ENCODE results near the gene RBL2. TPM values are rescaled to one million over a fixed set of nuclear protein-coding genes. Genes with fewer than 3 reads are reported as not detected.

Gene RBL2
- total and polyA plus RNA-seq, 2 of the 13 experiments (the other 11 are each of a cell fraction or from before 2014, with no cell fraction given), result 41.2 to 60.9 TPM

GRCh38 chr16:53502331-53503269 lies 68.3 kb downstream of the RBL2 start, which contains the start of gene AKTIP (continued):
- no peak for TF ChIP-seq ZNF674 (CRISPR knock-in tag; IDR thresholded peaks at IDR 0.05; ENCODE audit: low read depth)
- peak; percentile 44 for TF ChIP-seq RAD21 (CRISPR knock-in tag; IDR thresholded peaks at IDR 0.05)
- no peak; a peak in 1 of 4 replicates for TF ChIP-seq NR2F1 (CRISPR knock-in tag; IDR thresholded peaks at IDR 0.05)
- TF ChIP-seq ZNF563 (CRISPR knock-in tag; IDR thresholded peaks at IDR 0.05), result peak; percentile 92
- no peak for TF ChIP-seq ZNF619 (CRISPR knock-in tag; IDR thresholded peaks at IDR 0.05)
- no peak for TF ChIP-seq DZIP1 (CRISPR knock-in tag; IDR thresholded peaks at IDR 0.05)
- TF ChIP-seq ZNF878 (CRISPR knock-in tag; IDR thresholded peaks at IDR 0.05), result no peak
- TF ChIP-seq ZFP1 (CRISPR knock-in tag; IDR thresholded peaks at IDR 0.05), result no peak
- peak; percentile 40; the same call in 1 of the 2 replicates for TF ChIP-seq NR1H2 (CRISPR knock-in tag; IDR thresholded peaks at IDR 0.05; ENCODE audit: borderline replicate concordance, low read depth)
- TF ChIP-seq SRY (CRISPR knock-in tag; IDR thresholded peaks at IDR 0.05), result no peak
- TF ChIP-seq ZNF34 (CRISPR knock-in tag; IDR thresholded peaks at IDR 0.05; ENCODE audit: borderline replicate concordance), result no peak; the same call in 1 of the 2 replicates
- no peak for TF ChIP-seq ZNF24 (IDR thresholded peaks at IDR 0.05)
- no peak for TF ChIP-seq RBAK (CRISPR knock-in tag; IDR thresholded peaks at IDR 0.05)
- TF ChIP-seq HNRNPK (IDR thresholded peaks at IDR 0.05; ENCODE audit: low read depth, low read length, poor library complexity, severe bottlenecking), result peak; percentile 84
- TF ChIP-seq ZKSCAN1 (IDR thresholded peaks at IDR 0.05; ENCODE audit: low read length), result no peak
- TF ChIP-seq IRF9 (CRISPR knock-in tag; IDR thresholded peaks at IDR 0.05; ENCODE audit: borderline replicate concordance), result peak; percentile 54
- no peak for TF ChIP-seq ZNF781 (CRISPR knock-in tag; IDR thresholded peaks at IDR 0.05; ENCODE audit: borderline replicate concordance, not compliant biosample characterization)
- TF ChIP-seq ZNF792 (CRISPR knock-in tag; IDR thresholded peaks at IDR 0.05), result no peak
- TF ChIP-seq ASH2L (IDR thresholded peaks at IDR 0.05; ENCODE audit: insufficient read length, low read depth, low read length), result no peak
- no peak for TF ChIP-seq ZBTB3 (CRISPR knock-in tag; IDR thresholded peaks at IDR 0.05; ENCODE audit: borderline replicate concordance, low read depth)
- TF ChIP-seq SYNCRIP (IDR thresholded peaks at IDR 0.05; ENCODE audit: insufficient read depth, low read depth, low read length), result no peak
- TF ChIP-seq SMAD9 (CRISPR knock-in tag; IDR thresholded peaks at IDR 0.05), result no peak
- no peak; the same call in 1 of the 2 replicates for TF ChIP-seq ZNF451 (CRISPR knock-in tag; IDR thresholded peaks at IDR 0.05)
- 0 out of 2 replicates have a peak, but pooled peaks have one; percentile 49 for TF ChIP-seq ZFYVE20 (CRISPR knock-in tag; IDR thresholded peaks at IDR 0.05; ENCODE audit: borderline replicate concordance, low read depth)
- no peak; the same call in 1 of the 2 replicates for TF ChIP-seq E2F2 (CRISPR knock-in tag; IDR thresholded peaks at IDR 0.05; ENCODE audit: borderline replicate concordance)

Data from HepG2 (cell line).